C4-2B (cell line): ENCODE measurements around the gene ZNF229.
"Not testable (repeated sequence)": the region's sequence is repeated elsewhere in the genome, so short reads cannot be mapped to it uniquely, and the experiment has no call there.

ENCODE experiments used
- H3K27ac ChIP-seq: fragments of 450-650 bp; 2 replicates; pipeline ENCODE4 v1.5.1; 2017
- CTCF ChIP-seq: fragments of 450-650 bp; conservative IDR thresholded peaks from 2 replicates; pipeline ENCODE4 v1.5.1; 2017; ENCODE audit warnings: mild to moderate bottlenecking
- ZFX ChIP-seq: fragments of 450-650 bp; IDR thresholded peaks from 2 replicates; pipeline ENCODE4 v1.6.1; 2017

Gene ZNF229

GRCh38 chr19:44447916-44448674, at the start of gene ZNF229:
Gene ZNF229 (minus strand): TSS chr19:44448472. CDS start chr19:44442847, 5,625 bp downstream.
- peak within 1 kb of the TSS; percentile 55 for H3K27ac ChIP-seq

GRCh38 chr19:44496711-44497110, 48.4 kb upstream of the ZNF229 start:
- no peak for TF ChIP-seq CTCF
- no peak for TF ChIP-seq ZFX
- no peak overlapping the region for H3K27ac ChIP-seq

More at GRCh38 chr19:44447916-44448674, at the start of gene ZNF229:
- TF ChIP-seq ZFX, result no peak
- TF ChIP-seq CTCF, result no peak

GRCh38 chr19:44476559-44477408, 28.5 kb upstream of the ZNF229 start:
- H3K27ac ChIP-seq, result no peak overlapping the region
- TF ChIP-seq CTCF, result no peak
- no peak for TF ChIP-seq ZFX

- not testable (repeated sequence) for H3K27ac ChIP-seq
These were observed 20.5 kb upstream of the ZNF229 start for GRCh38 chr19:44468730-44469129.

- H3K27ac ChIP-seq, result not testable (repeated sequence)
These were observed 14.5 kb upstream of the ZNF229 start for GRCh38 chr19:44462600-44463286.

GRCh38 chr19:44456016-44456415, 7.7 kb upstream of the ZNF229 start:
- not testable (repeated sequence) for H3K27ac ChIP-seq

- no peak for TF ChIP-seq ZFX
- no peak for TF ChIP-seq CTCF
- H3K27ac ChIP-seq, result no peak overlapping the region
These were observed 6.8 kb upstream of the ZNF229 start for GRCh38 chr19:44455100-44455499.

- no peak overlapping the region for H3K27ac ChIP-seq
- no peak for TF ChIP-seq ZFX
- TF ChIP-seq CTCF, result no peak
These were observed 4.1 kb upstream of the ZNF229 start for GRCh38 chr19:44452367-44452766.
